B cell (primary cell): Measurements from ENCODE around the gene HS6ST3. TPM values are rescaled to one million over a fixed set of nuclear protein-coding genes. Genes with fewer than 3 reads are reported as not detected.

Experiments used
- ATAC-seq: fragments of 200-7000 bp; cut with Tn5 transposase; one replicate; pipeline ENCODE4 v1.10.0; 2021; ENCODE audit warnings: low read depth, mild to moderate bottlenecking, moderate number of reproducible peaks, moderate library complexity
- CTCF ChIA-PET: fragments of 350-600 bp; sonication (Branson Sonifier 250); formaldehyde crosslinking; loops from one replicate; lab custom pipeline; 2021; ENCODE audit warnings: antibody characterized with exemption, inconsistent platforms; lab: Charles Lee
- POLR2A ChIA-PET: fragments of 350-600 bp; sonication (Branson Sonifier 250); formaldehyde crosslinking; loops from one replicate; lab custom pipeline; 2021; ENCODE audit warnings: antibody characterized with exemption; lab: Charles Lee
- DNase-seq: peaks from one replicate; pipeline ENCODE4 v3.0.0; 2013
- H2AFZ ChIP-seq: 2 replicates; pipeline ENCODE4 v1.6.1; 2012; ENCODE audit warnings: mild to moderate bottlenecking, low read depth, low read length; ENCODE audit not compliant: insufficient read depth, poor library complexity, severe bottlenecking
- H3K27ac ChIP-seq, 2 donors: 1 replicate in 1 of 2; 2 replicates in 1 of 2; pipeline ENCODE4 v1.5.1; 2012 to 2013; ENCODE audit warnings: low read length in 2 of 2, mild to moderate bottlenecking in 2 of 2, moderate library complexity in 1 of 2
- H3K27me3 ChIP-seq, 4 experiments: fragments of 200-600 bp in 1 of 4; sonication (generic) in 1 of 4; replicated peaks in 1 of 4; 1 replicate in 2 of 4; 2 replicates in 2 of 4; pipeline versions ENCODE4 v1.6.1 to v1.7.0; 2013 to 2016; ENCODE audit warnings: low read length in 3 of 4, mild to moderate bottlenecking in 2 of 4, mixed read lengths in 1 of 4, moderate library complexity in 1 of 4; ENCODE audit not compliant: insufficient read depth in 4 of 4, control insufficient read depth in 3 of 4; ENCODE audit errors: control extremely low read depth in 1 of 4
- H3K36me3 ChIP-seq, 2 experiments: replicated peaks in 1 of 2; 1 replicate in 1 of 2; 2 replicates in 1 of 2; pipeline versions ENCODE4 v1.6.1 to v1.7.1; 2013; ENCODE audit warnings: low read length in 1 of 2; ENCODE audit not compliant: insufficient read depth in 2 of 2, control insufficient read depth in 1 of 2; ENCODE audit errors: control extremely low read depth in 1 of 2, extremely low read depth in 1 of 2
- H3K4me1 ChIP-seq, 2 donors: fragments of 200-600 bp in 1 of 2; sonication (generic) in 1 of 2; 1 replicate in 1 of 2; 2 replicates in 1 of 2; pipeline versions ENCODE4 v1.5.1 to v1.6.1; 2013 to 2017; ENCODE audit warnings: low read length in 2 of 2; ENCODE audit not compliant: control insufficient read depth in 2 of 2, insufficient read depth in 2 of 2
- H3K4me2 ChIP-seq: replicated peaks from 2 replicates; pipeline ENCODE3; 2012; ENCODE audit warnings: mild to moderate bottlenecking, low read depth, low read length; ENCODE audit not compliant: poor library complexity, severe bottlenecking
- H3K4me3 ChIP-seq, 5 experiments: fragments of 200-600 bp in 1 of 5; sonication (generic) in 1 of 5; 1 replicate in 3 of 5; 2 replicates in 2 of 5; pipeline versions ENCODE4 v1.5.1 to v1.7.0; 2011 to 2016; ENCODE audit warnings: low read length in 4 of 5, mild to moderate bottlenecking in 4 of 5, low read depth in 2 of 5, control low read depth in 1 of 5, moderate library complexity in 1 of 5; ENCODE audit not compliant: insufficient read depth in 1 of 5; ENCODE audit errors: control extremely low read depth in 1 of 5, extremely low read depth in 1 of 5
- H3K79me2 ChIP-seq: fragments of 200-600 bp; sonication (generic); one replicate; pipeline ENCODE4 v1.6.0; 2016; ENCODE audit warnings: low read length; ENCODE audit not compliant: control insufficient read depth, insufficient read depth
- H3K9ac ChIP-seq: fragments of 200-600 bp; sonication (generic); 2 replicates; pipeline ENCODE4 v1.6.1; 2017; ENCODE audit warnings: mild to moderate bottlenecking, low read length, moderate library complexity
- H3K9me3 ChIP-seq, 3 donors: one replicate each; pipeline versions ENCODE4 v1.6.1 to v1.7.1; 2013; ENCODE audit warnings: low read length in 2 of 3; ENCODE audit not compliant: control insufficient read depth in 2 of 3, insufficient read depth in 1 of 3; ENCODE audit errors: control extremely low read depth in 1 of 3
- H4K20me1 ChIP-seq: 2 replicates; pipeline ENCODE4 v1.6.0; 2012; ENCODE audit warnings: mild to moderate bottlenecking, low read length; ENCODE audit not compliant: insufficient read depth, control insufficient read depth, poor library complexity, severe bottlenecking
- H3K27ac Mint-ChIP-seq: one replicate; pipeline ENCODE4 v1.8.0; 2021; ENCODE audit warnings: mixed read lengths
- H3K27me3 Mint-ChIP-seq: one replicate; pipeline ENCODE4 v1.8.0; 2021; ENCODE audit warnings: mixed read lengths
- H3K4me1 Mint-ChIP-seq: one replicate; pipeline ENCODE4 v1.8.0; 2021; ENCODE audit warnings: mixed read lengths
- H3K4me3 Mint-ChIP-seq: one replicate; pipeline ENCODE4 v1.8.0; 2021; ENCODE audit warnings: mixed read lengths
- H3K9me3 Mint-ChIP-seq: one replicate; pipeline ENCODE4 v1.8.0; 2022; ENCODE audit warnings: mixed read lengths; ENCODE audit not compliant: insufficient read depth
- EZH2 ChIP-seq: IDR thresholded peaks from 2 replicates; pipeline ENCODE4 v1.6.1; 2012; ENCODE audit warnings: borderline replicate concordance, low read depth, mild to moderate bottlenecking, moderate library complexity, low read length; ENCODE audit not compliant: insufficient read depth, poor library complexity, severe bottlenecking
- WGBS: methylation state at CpG from one replicate; pipeline ENCODE4 v1.1.5; 2013; ENCODE audit warnings: missing lambda C conversion rate; ENCODE audit not compliant: insufficient coverage; 5-methylcytosine and 5-hydroxymethylcytosine counted together
- intact Hi-C: fragments of 100-400 bp; cut with micrococcal nuclease; formaldehyde crosslinking; loops from one replicate; pipeline ENCODE4 v1.10.0; 2022
- polyA plus RNA-seq: library from polyadenylated mRNA; depleted of rRNA; stranded (reverse); fragments of >200 nt; gene quantifications from 2 replicates; pipeline ENCODE4 v1.2.3, GENCODE V29; 2012
- total RNA-seq, 2 donors: library from RNA; stranded (reverse); fragments of 120-200 nt in 1 of 2; gene quantifications; 1 replicate in 1 of 2; 2 replicates in 1 of 2; pipeline versions ENCODE4 v1.2.3 to v1.2.4, GENCODE V29; 2013 to 2022
- TF ChIP-seq, protein P1 (sequence below): fragments of 200-600 bp; IDR thresholded peaks from one replicate; pipeline ENCODE4 v1.8.0; 2022; ENCODE audit warnings: antibody characterized with exemption, mild to moderate bottlenecking

Gene HS6ST3
- total and polyA plus RNA-seq, 2 donors (not counting 1 experiment from before 2014, with no cell fraction given), result not detected

DNA sequence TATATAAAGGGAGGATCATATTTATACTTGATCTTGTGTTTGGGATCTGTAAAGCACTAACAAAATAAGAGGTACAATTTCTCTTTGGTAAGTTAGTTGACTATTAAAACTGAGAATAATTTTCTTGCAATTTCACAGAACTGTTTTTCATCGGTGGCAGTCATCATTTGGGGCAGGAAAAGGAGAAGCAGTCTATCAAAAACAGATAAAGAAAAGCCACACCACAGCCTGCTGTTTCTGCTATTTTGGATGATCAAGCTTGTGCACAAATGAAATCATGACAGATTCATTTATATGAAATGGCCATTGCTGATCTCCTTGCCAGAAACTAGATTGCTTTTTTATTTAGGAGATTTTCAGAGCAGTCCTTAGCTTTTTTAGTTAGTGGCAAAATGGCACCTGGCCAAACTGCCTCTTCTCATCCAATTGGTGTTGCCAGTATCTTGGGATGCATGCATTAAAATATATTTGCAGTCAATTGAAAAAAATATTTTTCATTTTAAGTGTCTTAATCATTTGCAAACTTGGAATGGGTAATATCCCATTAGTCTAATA is 326.0 kb downstream of the HS6ST3 start:
- no peak for ATAC-seq
- no peak overlapping the region for H3K4me3 ChIP-seq
- POLR2A ChIA-PET, result no interaction called here
- H3K4me1 ChIP-seq, result no peaks in the 10 kb centered on the region
- TF ChIP-seq, protein P1, sequence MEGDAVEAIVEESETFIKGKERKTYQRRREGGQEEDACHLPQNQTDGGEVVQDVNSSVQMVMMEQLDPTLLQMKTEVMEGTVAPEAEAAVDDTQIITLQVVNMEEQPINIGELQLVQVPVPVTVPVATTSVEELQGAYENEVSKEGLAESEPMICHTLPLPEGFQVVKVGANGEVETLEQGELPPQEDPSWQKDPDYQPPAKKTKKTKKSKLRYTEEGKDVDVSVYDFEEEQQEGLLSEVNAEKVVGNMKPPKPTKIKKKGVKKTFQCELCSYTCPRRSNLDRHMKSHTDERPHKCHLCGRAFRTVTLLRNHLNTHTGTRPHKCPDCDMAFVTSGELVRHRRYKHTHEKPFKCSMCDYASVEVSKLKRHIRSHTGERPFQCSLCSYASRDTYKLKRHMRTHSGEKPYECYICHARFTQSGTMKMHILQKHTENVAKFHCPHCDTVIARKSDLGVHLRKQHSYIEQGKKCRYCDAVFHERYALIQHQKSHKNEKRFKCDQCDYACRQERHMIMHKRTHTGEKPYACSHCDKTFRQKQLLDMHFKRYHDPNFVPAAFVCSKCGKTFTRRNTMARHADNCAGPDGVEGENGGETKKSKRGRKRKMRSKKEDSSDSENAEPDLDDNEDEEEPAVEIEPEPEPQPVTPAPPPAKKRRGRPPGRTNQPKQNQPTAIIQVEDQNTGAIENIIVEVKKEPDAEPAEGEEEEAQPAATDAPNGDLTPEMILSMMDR, result no peak
- TF ChIP-seq EZH2, result no peak
- Mint-ChIP-seq H3K27ac (no peak overlapping the region), H3K9me3 (no peaks in the 10 kb centered on the region), H3K4me3 (no peak overlapping the region), H3K27me3 (no peaks in the 10 kb centered on the region), H3K4me1 (no peaks in the 10 kb centered on the region)
- no CpG with 5 or more reads among the region's 1 CpG for WGBS
- H3K27ac ChIP-seq, result no peak overlapping the region
- intact Hi-C loops, result no loop called here
- no peaks in the 10 kb centered on the region for H3K79me2 ChIP-seq
- H3K36me3 ChIP-seq, result no peaks in the 10 kb centered on the region
- no peaks in the 10 kb centered on the region for H4K20me1 ChIP-seq
- no peak for DNase-seq
- no peak overlapping the region for H3K4me2 ChIP-seq
- CTCF ChIA-PET, result no interaction called here
- H2AFZ ChIP-seq, result no peak overlapping the region
- peaks cover 0 to 10% (median 0%) of the 10 kb centered on the region in 3 donors for H3K9me3 ChIP-seq
- H3K9ac ChIP-seq, result no peak overlapping the region
- H3K27me3 ChIP-seq, result no peaks in the 10 kb centered on the region

DNA sequence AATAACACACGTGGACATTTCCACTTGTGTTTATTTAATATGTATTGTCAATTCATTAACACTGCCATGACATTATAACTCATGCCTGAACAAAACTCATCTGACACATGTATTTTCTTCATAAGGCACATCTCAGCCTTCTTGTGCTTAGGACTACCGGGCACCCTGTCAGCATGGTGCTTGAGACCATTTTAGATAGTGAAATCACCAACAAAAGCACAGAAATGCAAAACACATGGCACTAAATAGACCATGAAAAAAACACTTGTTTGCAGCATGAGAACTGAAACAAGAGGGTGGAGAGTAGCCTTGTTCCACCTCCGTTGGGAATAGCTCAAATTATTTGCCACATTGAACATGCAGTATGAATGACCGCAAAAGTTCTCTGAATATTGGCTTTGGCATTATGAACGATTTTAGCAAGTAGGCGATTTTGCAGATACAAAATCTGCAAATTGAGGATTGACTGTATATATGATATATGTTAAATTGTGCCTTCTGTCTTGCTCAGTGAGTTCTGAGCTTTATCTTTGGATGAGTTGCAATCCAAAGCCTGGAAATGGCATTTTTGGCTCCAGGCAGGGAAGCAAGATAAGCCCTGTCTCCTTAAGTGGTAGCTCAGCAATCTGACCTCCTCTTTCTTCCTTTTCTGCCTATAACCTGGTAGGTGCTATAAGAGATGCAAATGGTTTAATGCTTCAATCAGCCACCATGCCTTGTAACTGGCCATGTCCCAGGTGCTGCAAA is 328.2 kb downstream of the HS6ST3 start:
- intact Hi-C loops, result no loop called here
- H3K27ac Mint-ChIP-seq, result no peak overlapping the region
- WGBS, result 82% methylated on average over 2 of the region's 6 CpGs
- H3K27ac ChIP-seq, result no peak overlapping the region
- H3K9me3 ChIP-seq, result peaks cover 0 to 3% (median 0%) of the 10 kb centered on the region in 3 donors
- no peak overlapping the region for H3K4me3 Mint-ChIP-seq
- no peaks in the 10 kb centered on the region for H3K4me1 ChIP-seq
- H3K27me3 Mint-ChIP-seq, result no peaks in the 10 kb centered on the region
- no peak overlapping the region for H3K4me3 ChIP-seq
- H2AFZ ChIP-seq, result no peak overlapping the region
- no peak overlapping the region for H3K9ac ChIP-seq
- no peaks in the 10 kb centered on the region for H3K4me1 Mint-ChIP-seq
- CTCF ChIA-PET, result no interaction called here
- no peaks in the 10 kb centered on the region for H3K79me2 ChIP-seq
- no peak for DNase-seq
- ATAC-seq, result no peak
- H4K20me1 ChIP-seq, result no peaks in the 10 kb centered on the region
- no peaks in the 10 kb centered on the region for H3K9me3 Mint-ChIP-seq
- no peaks in the 10 kb centered on the region for H3K36me3 ChIP-seq
- POLR2A ChIA-PET, result no interaction called here
- TF ChIP-seq EZH2, result no peak
- TF ChIP-seq, protein P1, result no peak
- no peak overlapping the region for H3K4me2 ChIP-seq
- H3K27me3 ChIP-seq, result no peaks in the 10 kb centered on the region
